Adrenal gland (tissue), 5 donors: ENCODE results near the gene DSCAML1.

Experiments
- CTCF ChIP-seq, 6 experiments: fragments of 450-650 bp in 4 of 6; fragments of 200-600 bp in 2 of 6; sonication (generic) in 1 of 6; IDR thresholded peaks; 1 replicate in 5 of 6; 2 replicates in 1 of 6; pipeline versions ENCODE4 v1.5.1 to v1.8.0; 2016 to 2021; ENCODE audit warnings: antibody characterized with exemption in 6 of 6, mild to moderate bottlenecking in 2 of 6, moderate library complexity in 1 of 6
- POLR2A ChIP-seq, 2 donors: fragments of 450-650 bp; IDR thresholded peaks; one replicate each; pipeline ENCODE4 v1.6.1; 2017; ENCODE audit warnings: antibody characterized with exemption in 2 of 2, mild to moderate bottlenecking in 2 of 2, moderate library complexity in 1 of 2
- donor health status: DM: no; HTN: no; CAD: no.

GRCh38 chr11:117841551-117842031 lies 44.6 kb upstream of the DSCAML1 start:
- no peak for TF ChIP-seq CTCF (IDR thresholded peaks at IDR 0.05)
- TF ChIP-seq POLR2A (IDR thresholded peaks at IDR 0.05), result no peak
